Ovary (tissue), 9 donors: ENCODE measurements around the gene PHLDB3. TPM values are rescaled to one million over a fixed set of nuclear protein-coding genes. Genes with fewer than 3 reads are reported as not detected.
A peak's percentile ranks its signal among the peaks of the same experiment; 100 is the strongest.

Source experiments
- DNase-seq, 5 donors: peaks; one replicate each; pipeline ENCODE4 v3.0.0-alpha.2; 2019 to 2020
- H3K27ac ChIP-seq, 2 donors: fragments of 200-600 bp; one replicate each; pipeline versions ENCODE4 v1.5.1 to v1.8.0; 2019 to 2022
- H3K27me3 ChIP-seq: fragments of 200-600 bp; one replicate; pipeline ENCODE4 v1.8.0; 2022
- H3K36me3 ChIP-seq: fragments of 200-600 bp; sonication (generic); one replicate; pipeline ENCODE4 v1.5.1; 2019
- H3K4me1 ChIP-seq: one replicate; pipeline ENCODE4 v1.8.1; 2013; ENCODE audit warnings: mild to moderate bottlenecking, moderate library complexity; ENCODE audit not compliant: insufficient read depth
- H3K4me3 ChIP-seq: fragments of 200-600 bp; sonication (generic); one replicate; pipeline ENCODE4 v1.5.1; 2017
- H3K9me3 ChIP-seq, 2 donors: fragments of 200-600 bp in 1 of 2; sonication (generic) in 1 of 2; one replicate each; pipeline versions ENCODE4 v1.5.1 to v1.8.1; 2013 to 2019; ENCODE audit warnings: mild to moderate bottlenecking in 1 of 2, moderate library complexity in 1 of 2
- EP300 ChIP-seq: sonication (generic); formaldehyde crosslinking; IDR thresholded peaks from one replicate; pipeline ENCODE4 v1.6.1; 2017; ENCODE audit warnings: antibody characterized with exemption
- POLR2A ChIP-seq: fragments of 450-650 bp; IDR thresholded peaks from one replicate; pipeline ENCODE4 v1.6.1; 2017; ENCODE audit warnings: antibody characterized with exemption, mild to moderate bottlenecking, moderate library complexity
- WGBS, 3 donors: extraction: QIAGEN DNeasy Blood & Tissue Kit in 1 of 3; methylation state at CpG; one replicate each; pipeline versions ENCODE4 v1.1.5 to v1.1.7; 2013 to 2017; 5-methylcytosine and 5-hydroxymethylcytosine counted together
- intact Hi-C, 4 donors: fragments of 100-400 bp; cut with DNase I; formaldehyde crosslinking; loops; one replicate each; pipeline versions ENCODE4 v1.11.0 to v1.15.1; 2022 to 2023
- polyA plus RNA-seq, 2 donors: library from polyadenylated mRNA; stranded (reverse); fragments of 200-250 nt in 1 of 2; fragments of 350-450 nt in 1 of 2; fragmentation: Illumina TruSeq in 1 of 2; extraction: RNeasy Lipid Tissue Mini Kit (QIAGEN cat#74804) in 1 of 2; gene quantifications; one replicate each; pipeline ENCODE4 v1.2.3, GENCODE V29; 2013 to 2014
- total RNA-seq, 7 donors: library from RNA; depleted of rRNA in 2 of 7; stranded (reverse); fragments of >200 nt in 2 of 7; fragmentation: NEBNext Ultra II Directional in 3 of 7; extraction: Animal tissue kit (Norgen Biotek cat#: 25700) in 3 of 7; gene quantifications; one replicate each; pipeline versions ENCODE4 v1.1.0 to v1.2.4, GENCODE V29; 2016 to 2023
- TF ChIP-seq, protein P1 (sequence below), 3 donors: fragments of 450-650 bp in 2 of 3; fragments of 200-600 bp in 1 of 3; IDR thresholded peaks; one replicate each; pipeline versions ENCODE4 v1.5.1 to v1.8.0; 2016 to 2022; ENCODE audit warnings: antibody characterized with exemption in 3 of 3, mild to moderate bottlenecking in 1 of 3
- donor health status: DM: no; HTN: no; CAD: no; lungs with moderate emphysema.
- donor health status: DM: no; HTN: no; CAD: no.
- donor health status: Bipolar disorder and iron deficiency.
- donor health status: DM: yes; HTN: yes; CAD: no.
- donor health status: DM: no; HTN: no; CAD: no.
- donor health status: DM: yes; HTN: yes; CAD: no.

Gene PHLDB3
- total and polyA plus RNA-seq, 9 donors: 1.4 to 29.7 (median 20.6) TPM

DNA sequence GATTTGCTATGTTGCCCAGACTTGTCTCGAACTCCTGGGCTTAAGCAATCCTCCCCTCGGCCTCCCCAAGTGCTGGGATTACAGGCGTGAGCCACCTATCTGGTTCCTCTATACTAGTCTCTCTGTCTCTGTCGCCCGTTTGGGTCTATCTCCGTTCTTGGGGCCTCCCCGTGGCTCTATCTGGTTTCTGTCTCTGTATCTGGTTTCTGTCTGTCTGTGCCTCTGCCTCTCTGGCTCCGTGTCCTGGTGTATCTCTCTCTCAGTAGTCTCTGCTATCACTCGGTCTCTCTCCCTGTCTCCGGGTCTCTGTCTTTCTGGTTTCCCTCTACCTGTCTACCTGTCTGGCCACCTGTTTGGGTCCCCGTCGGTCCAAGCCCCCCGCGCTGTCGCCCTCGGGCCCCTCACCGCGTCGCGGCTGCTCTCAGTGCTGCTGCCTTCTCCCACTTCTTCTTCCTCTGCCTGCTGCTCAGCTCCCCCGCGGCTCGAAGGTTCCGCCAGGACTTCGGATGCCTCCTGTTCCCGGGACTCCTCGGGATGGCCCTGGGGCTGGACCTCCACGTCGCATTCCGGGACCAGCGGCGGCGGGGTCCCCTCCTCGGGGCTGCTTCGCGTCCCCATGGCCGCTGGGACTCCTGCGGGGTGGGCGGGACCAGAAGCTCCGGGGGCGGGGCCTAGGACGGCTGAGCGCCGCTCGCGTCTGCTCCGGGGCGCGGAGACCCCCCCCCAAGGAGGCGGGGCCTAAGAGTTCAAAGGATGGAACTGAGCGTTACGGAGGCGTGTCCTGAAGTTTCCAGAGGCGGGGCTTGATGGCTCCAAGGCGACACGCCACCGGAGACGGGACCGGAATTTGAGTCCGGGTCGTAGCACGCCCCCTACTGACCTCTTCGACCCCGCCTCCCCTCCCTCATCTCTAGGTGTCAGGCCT lies 783 bp downstream of the PHLDB3 start:
- peak overlapping the region; percentile 61 to 83 for H3K27ac ChIP-seq
- no peaks in the 10 kb centered on the region for H3K27me3 ChIP-seq
- H3K4me1 ChIP-seq: peaks cover 2% of the 10 kb centered on the region
- H3K36me3 ChIP-seq: no peaks in the 10 kb centered on the region
- intact Hi-C loops: loop anchor here in 1 of 4 donors (5.0 kb wide), 1 partner anchor 41 kb away; no protein-coding TSS in a partner anchor
- DNase-seq: peak; percentile 98 to 99 (median 99)
- 1% methylated on average over 51 to 64 of the region's 64 CpGs for WGBS, 3 donors
- H3K4me3 ChIP-seq: peak overlapping the region; percentile 80
- no peaks in the 10 kb centered on the region for H3K9me3 ChIP-seq
- peak; percentile 46 for TF ChIP-seq POLR2A
- no peak for TF ChIP-seq EP300

DNA sequence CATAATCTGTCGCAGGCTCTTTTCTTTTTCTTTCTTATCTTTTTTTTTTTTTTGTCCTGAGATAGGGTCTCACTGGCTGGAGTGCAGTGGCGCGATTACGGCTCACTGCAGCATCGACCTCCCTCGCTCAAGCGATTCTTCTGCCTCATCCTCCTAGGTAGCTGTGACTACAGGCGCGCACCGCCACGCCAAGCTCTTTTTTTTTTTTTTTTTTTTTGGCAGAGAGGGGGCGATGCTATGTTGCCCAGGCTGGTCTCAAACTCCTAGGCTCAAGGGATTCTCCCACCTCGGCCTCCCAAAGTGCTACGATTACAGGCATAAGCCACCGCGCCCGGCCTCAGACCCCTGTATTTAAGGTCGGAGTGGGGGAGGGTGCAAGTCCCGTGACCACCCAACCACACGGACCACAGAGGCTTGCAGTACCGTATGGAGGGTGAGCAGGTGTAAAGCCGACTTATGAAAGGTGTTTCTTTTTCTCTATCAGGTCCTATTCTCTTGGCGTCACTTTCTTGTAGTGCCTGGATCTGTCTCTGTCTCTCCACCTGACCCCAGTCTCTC lies 2.0 kb downstream of the PHLDB3 start:
- no peak overlapping the region for H3K27ac ChIP-seq
- no peaks in the 10 kb centered on the region for H3K36me3 ChIP-seq
- intact Hi-C loops: loop anchor here in 1 of 4 donors (5.0 kb wide), 1 partner anchor 40 kb away; no protein-coding TSS in a partner anchor
- TF ChIP-seq POLR2A (no peak), EP300 (no peak)
- TF ChIP-seq, protein P1, sequence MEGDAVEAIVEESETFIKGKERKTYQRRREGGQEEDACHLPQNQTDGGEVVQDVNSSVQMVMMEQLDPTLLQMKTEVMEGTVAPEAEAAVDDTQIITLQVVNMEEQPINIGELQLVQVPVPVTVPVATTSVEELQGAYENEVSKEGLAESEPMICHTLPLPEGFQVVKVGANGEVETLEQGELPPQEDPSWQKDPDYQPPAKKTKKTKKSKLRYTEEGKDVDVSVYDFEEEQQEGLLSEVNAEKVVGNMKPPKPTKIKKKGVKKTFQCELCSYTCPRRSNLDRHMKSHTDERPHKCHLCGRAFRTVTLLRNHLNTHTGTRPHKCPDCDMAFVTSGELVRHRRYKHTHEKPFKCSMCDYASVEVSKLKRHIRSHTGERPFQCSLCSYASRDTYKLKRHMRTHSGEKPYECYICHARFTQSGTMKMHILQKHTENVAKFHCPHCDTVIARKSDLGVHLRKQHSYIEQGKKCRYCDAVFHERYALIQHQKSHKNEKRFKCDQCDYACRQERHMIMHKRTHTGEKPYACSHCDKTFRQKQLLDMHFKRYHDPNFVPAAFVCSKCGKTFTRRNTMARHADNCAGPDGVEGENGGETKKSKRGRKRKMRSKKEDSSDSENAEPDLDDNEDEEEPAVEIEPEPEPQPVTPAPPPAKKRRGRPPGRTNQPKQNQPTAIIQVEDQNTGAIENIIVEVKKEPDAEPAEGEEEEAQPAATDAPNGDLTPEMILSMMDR (IDR thresholded peaks at IDR 0.05): no peak
- WGBS, 3 donors: 70 to 77% (median 73%) methylated on average over 23 of the region's 23 CpGs
- no peaks in the 10 kb centered on the region for H3K27me3 ChIP-seq
- DNase-seq: no peak
- H3K4me3 ChIP-seq: no peak overlapping the region
- H3K4me1 ChIP-seq: peaks cover 2% of the 10 kb centered on the region
- H3K9me3 ChIP-seq: no peaks in the 10 kb centered on the region

DNA sequence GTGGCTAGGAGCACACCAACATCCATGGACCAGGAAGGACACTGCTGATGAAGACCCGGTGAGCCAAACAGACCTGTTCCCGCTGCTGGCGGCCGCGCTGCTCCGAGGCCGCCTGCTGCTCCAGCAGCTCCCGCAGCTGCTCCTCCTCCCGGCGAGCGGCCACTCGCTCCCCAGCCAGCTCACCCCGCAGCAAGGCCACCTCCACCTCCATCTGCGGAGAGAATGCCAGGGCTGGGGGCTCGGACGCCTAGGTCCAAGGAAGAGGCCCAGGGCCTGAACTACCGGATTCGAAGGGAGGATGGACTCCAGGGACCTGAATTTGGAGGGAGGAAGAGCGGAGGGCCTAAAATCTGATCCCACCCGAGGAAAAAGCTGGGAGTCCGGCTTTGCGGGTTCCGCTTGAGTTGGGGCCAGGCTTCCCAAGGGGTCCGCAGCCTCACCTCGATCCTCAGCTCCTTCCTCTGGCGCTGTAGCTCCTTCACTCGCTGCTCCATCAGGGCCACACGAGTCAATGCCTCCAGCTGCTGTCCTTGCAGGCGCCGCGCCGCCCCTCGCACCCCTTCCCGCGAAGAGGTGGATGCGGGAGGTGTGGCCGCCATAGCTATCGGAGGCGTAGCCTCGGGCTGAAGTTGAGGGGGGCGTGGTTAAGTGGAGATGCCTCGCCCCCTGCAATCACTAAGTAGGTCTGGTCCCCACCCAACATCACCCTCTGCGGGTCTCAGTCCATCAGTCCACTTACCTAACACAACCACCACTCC lies 2.7 kb downstream of the PHLDB3 start:
- Histone ChIP-seq H3K27ac (no peak overlapping the region), H3K36me3 (no peaks in the 10 kb centered on the region), H3K27me3 (no peaks in the 10 kb centered on the region), H3K9me3 (no peaks in the 10 kb centered on the region), H3K4me3 (no peak overlapping the region), H3K4me1 (peaks cover 2% of the 10 kb centered on the region)
- intact Hi-C loops: loop anchor here in 1 of 4 donors (5.0 kb wide), 1 partner anchor 40 kb away; no protein-coding TSS in a partner anchor
- WGBS, 3 donors: 52 to 56% (median 54%) methylated on average over 43 of the region's 43 CpGs
- TF ChIP-seq EP300 (no peak), POLR2A (no peak)
- TF ChIP-seq, protein P1 (IDR thresholded peaks at IDR 0.05): no peak
- peak in 3 of 5 donors; percentile 40 to 44 (median 40) for DNase-seq

DNA sequence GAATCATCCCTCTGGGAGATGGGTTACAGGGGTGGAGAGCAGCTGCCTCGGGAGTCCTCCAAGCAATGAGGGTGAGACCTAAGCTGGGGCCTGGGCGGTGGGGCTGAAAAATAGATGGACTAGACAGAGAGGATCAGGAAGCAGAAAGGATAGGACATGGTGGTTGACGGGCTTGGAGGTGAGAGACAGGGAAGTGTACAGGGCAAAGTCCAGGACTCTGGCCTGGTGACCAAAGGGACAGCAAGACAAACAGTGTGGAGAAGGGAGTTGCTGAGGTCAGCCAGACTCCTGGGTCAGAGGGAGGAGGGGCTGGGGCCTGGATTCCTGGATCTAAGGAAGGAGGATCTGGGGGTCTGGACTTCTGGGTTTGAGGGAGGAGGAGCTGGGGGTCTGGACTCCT lies 5.5 kb downstream of the PHLDB3 start:
- DNase-seq: no peak
- Histone ChIP-seq H3K27ac (no peak overlapping the region), H3K27me3 (no peaks in the 10 kb centered on the region), H3K9me3 (no peaks in the 10 kb centered on the region), H3K4me1 (no peaks in the 10 kb centered on the region), H3K36me3 (no peaks in the 10 kb centered on the region), H3K4me3 (no peak overlapping the region)
- intact Hi-C loops: no loop called here
- no peak for TF ChIP-seq EP300
- no peak for TF ChIP-seq POLR2A
- TF ChIP-seq, protein P1 (IDR thresholded peaks at IDR 0.05): no peak
- WGBS, 3 donors: 82 to 83% (median 83%) methylated on average over 3 of the region's 3 CpGs
